HG03469 (cell line): ENCODE results near the gene CXCR4.
"Not testable (repeated sequence)": the region's sequence is repeated elsewhere in the genome, so short reads cannot be mapped to it uniquely, and the experiment has no call there.

ENCODE experiments used
- ATAC-seq: cut with Tn5 transposase; IDR thresholded peaks from one replicate; pipeline ENCODE4 v1.9.1; 2021; ENCODE audit warnings: mild to moderate bottlenecking, moderate library complexity, moderate number of reproducible peaks; ENCODE audit not compliant: unreplicated experiment

Gene CXCR4

DNA sequence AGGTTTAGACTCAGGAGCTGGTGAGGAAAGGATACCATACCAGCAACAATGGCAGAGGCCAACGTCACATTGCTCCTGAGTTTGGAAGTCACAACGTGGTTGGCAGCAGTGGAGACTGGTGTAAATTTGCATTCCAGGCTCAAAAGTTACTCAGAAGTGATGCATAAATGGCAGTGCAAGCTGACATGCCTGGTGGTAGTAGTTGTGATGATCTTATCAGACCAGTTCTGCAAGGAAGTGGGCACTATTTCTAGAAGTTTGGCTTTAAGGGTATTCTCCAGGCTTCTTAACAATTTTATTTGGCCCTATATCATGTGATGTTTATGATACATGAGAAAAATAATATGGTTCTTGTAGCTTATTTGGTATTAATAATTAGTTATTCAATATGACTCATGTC lies 37.8 kb downstream of the CXCR4 start:
- ATAC-seq, result no peak

- ATAC-seq, result no peak
These were observed 40.8 kb downstream of the CXCR4 start for GRCh38 chr2:136077107-136077506.

- ATAC-seq, result no peak
These were observed 42.5 kb downstream of the CXCR4 start for GRCh38 chr2:136075476-136075875.

GRCh38 chr2:136072621-136073020 lies 45.3 kb downstream of the CXCR4 start:
- no peak for ATAC-seq

GRCh38 chr2:136071887-136072286 lies 46.1 kb downstream of the CXCR4 start:
- ATAC-seq, result not testable (repeated sequence)

- no peak for ATAC-seq
These were observed 47.0 kb downstream of the CXCR4 start for GRCh38 chr2:136070913-136071312.

DNA sequence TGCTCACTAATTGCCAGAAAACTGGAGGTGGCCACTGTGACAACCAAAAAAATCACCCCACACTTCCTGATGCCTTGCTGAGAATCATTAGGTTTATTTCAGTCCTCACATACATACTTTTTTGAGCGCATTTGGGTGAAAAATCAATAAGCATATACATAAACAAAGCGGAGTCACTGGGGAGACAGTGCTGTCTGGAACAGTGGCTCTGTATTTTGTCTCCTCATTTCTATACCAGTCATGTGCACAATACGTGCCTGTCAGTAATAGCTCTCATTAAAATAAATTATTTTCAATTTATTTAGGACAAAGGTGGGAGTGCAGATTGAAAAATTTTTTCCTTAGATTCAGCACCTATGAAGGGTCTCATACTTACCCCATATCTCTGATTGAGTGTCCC lies 48.2 kb downstream of the CXCR4 start:
- ATAC-seq, result no peak

GRCh38 chr2:136068581-136069227 lies 49.2 kb downstream of the CXCR4 start:
- no peak for ATAC-seq

- no peak for ATAC-seq
These were observed 49.9 kb downstream of the CXCR4 start for GRCh38 chr2:136067897-136068580.

- no peak for ATAC-seq
These were observed 50.5 kb downstream of the CXCR4 start for GRCh38 chr2:136067459-136067858.

GRCh38 chr2:136065907-136066306 lies 52.0 kb downstream of the CXCR4 start:
- no peak for ATAC-seq

DNA sequence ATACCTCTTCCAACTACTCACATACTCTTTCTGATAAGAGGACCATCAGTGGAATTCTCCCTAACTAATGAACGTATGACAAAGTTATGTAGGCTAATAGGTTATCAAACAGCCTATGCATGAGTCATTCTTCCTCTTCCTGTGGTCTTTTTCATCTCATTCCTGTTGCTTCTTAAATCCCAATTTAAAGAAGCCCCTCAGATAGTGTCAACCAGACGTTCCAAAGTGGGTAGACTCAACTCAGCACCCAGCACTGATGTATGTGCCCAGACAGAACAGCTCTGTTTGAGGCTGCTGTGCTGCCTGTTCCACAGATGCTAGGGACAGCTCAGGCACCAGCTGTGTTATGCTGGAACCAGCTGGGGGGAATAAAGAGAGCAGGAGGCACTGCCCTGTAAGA lies 52.6 kb downstream of the CXCR4 start:
- ATAC-seq, result no peak
